HG02884 (cell line): ENCODE data around the gene KANK3.

Experiments used
- ATAC-seq: cut with Tn5 transposase; IDR thresholded peaks from one replicate; pipeline ENCODE4 v1.9.1; 2021; ENCODE audit warnings: mild to moderate bottlenecking, moderate library complexity; ENCODE audit not compliant: unreplicated experiment

The KANK3 gene

GRCh38 chr19:8340341-8341096 lies 2.5 kb downstream of the KANK3 start:
- ATAC-seq = no peak

- no peak for ATAC-seq
These were observed 4.2 kb downstream of the KANK3 start for GRCh38 chr19:8338835-8339234.

- no peak for ATAC-seq
These were observed 5.3 kb downstream of the KANK3 start for GRCh38 chr19:8337728-8338127.

- ATAC-seq = no peak
These were observed 6.4 kb downstream of the KANK3 start for GRCh38 chr19:8336660-8337059.

GRCh38 chr19:8336072-8336569 lies 6.9 kb downstream of the KANK3 start:
- ATAC-seq = no peak

- no peak for ATAC-seq
These were observed 7.6 kb downstream of the KANK3 start for GRCh38 chr19:8335343-8336071.

- ATAC-seq = no peak
These were observed 8.4 kb downstream of the KANK3 start for GRCh38 chr19:8334458-8335342.

GRCh38 chr19:8333767-8334457 lies 9.2 kb downstream of the KANK3 start:
- ATAC-seq = no peak

- no peak for ATAC-seq
These were observed 9.9 kb downstream of the KANK3 start for GRCh38 chr19:8332976-8333766.

- ATAC-seq = no peak
These were observed 11.7 kb downstream of the KANK3 start for GRCh38 chr19:8331263-8331845.

- no peak for ATAC-seq
These were observed 13.1 kb downstream of the KANK3 start for GRCh38 chr19:8329996-8330395.

GRCh38 chr19:8325454-8325853 lies 17.6 kb downstream of the KANK3 start:
- ATAC-seq = no peak

- no peak for ATAC-seq
These were observed 18.6 kb downstream of the KANK3 start for GRCh38 chr19:8324186-8325050.

GRCh38 chr19:8323781-8324185 lies 19.3 kb downstream of the KANK3 start:
- no peak for ATAC-seq

- ATAC-seq = no peak
These were observed 20.4 kb downstream of the KANK3 start for GRCh38 chr19:8322638-8322997.

- no peak for ATAC-seq
These were observed 20.9 kb downstream of the KANK3 start for GRCh38 chr19:8321986-8322637.

- peak; percentile 79 for ATAC-seq
These were observed 21.7 kb downstream of the KANK3 start, which contains the start of the genes NDUFA7 and RPS28 for GRCh38 chr19:8321067-8321985. NDUFA7 (minus strand) TSS chr19:8321375; CDS start chr19:8321358, 17 bp downstream. RPS28 (plus strand) TSS chr19:8321496; CDS start chr19:8321531, 35 bp downstream.
